GM21423 (cell line): Measurements from ENCODE around the gene PRAMEF13.
"Not testable (repeated sequence)": the region's sequence is repeated elsewhere in the genome, so short reads cannot be mapped to it uniquely, and the experiment has no call there.

ENCODE experiments used
- ATAC-seq: cut with Tn5 transposase; IDR thresholded peaks from one replicate; pipeline ENCODE4 v1.9.1; 2021; ENCODE audit warnings: mild to moderate bottlenecking, moderate library complexity; ENCODE audit not compliant: unreplicated experiment

PRAMEF13 gene

GRCh38 chr1:13208712-13209111 lies 7.5 kb upstream of the PRAMEF13 start:
- not testable (repeated sequence) for ATAC-seq

GRCh38 chr1:13171548-13171947 lies 29.7 kb downstream of the PRAMEF13 start, which contains the start of gene PRAMEF9:
PRAMEF9 (plus strand) TSS chr1:13171848; CDS start chr1:13175281, 3,433 bp downstream.
- ATAC-seq = not testable (repeated sequence)

GRCh38 chr1:13165531-13165930 lies 35.7 kb downstream of the PRAMEF13 start, which contains the start of gene HNRNPCL4:
HNRNPCL4 (minus strand) TSS chr1:13165631; CDS start chr1:13165467, 164 bp downstream.
- not testable (repeated sequence) for ATAC-seq

GRCh38 chr1:13155909-13156308 lies 45.3 kb downstream of the PRAMEF13 start, which contains the start of gene PRAMEF26:
PRAMEF26 (minus strand) TSS chr1:13156009; CDS start chr1:13153095, 2,914 bp downstream.
- ATAC-seq = not testable (repeated sequence)
